NT2/D1 (cell line): Measurements from ENCODE around the gene UBE3C.

Source experiments
- SUZ12 ChIP-seq: IDR thresholded peaks from 2 replicates; pipeline ENCODE4 v1.6.1; 2011; ENCODE audit not compliant: insufficient read length, insufficient read depth; ENCODE audit errors: extremely low read depth
- YY1 ChIP-seq: IDR thresholded peaks from 2 replicates; pipeline ENCODE4 v1.6.1; 2011; ENCODE audit not compliant: insufficient read length, insufficient read depth
- ZNF274 ChIP-seq: IDR thresholded peaks from 2 replicates; pipeline ENCODE4 v1.6.1; 2011; ENCODE audit warnings: mild to moderate bottlenecking, low read depth, low read length

- no peak for TF ChIP-seq ZNF274
- TF ChIP-seq YY1, result no peak
- TF ChIP-seq SUZ12, result no peak
These were observed 13.1 kb upstream of the UBE3C start for GRCh38 chr7:157125376-157126223.
